H9 (cell line): Measurements from ENCODE around the gene STK32C. TPM values are rescaled to one million over a fixed set of nuclear protein-coding genes. Genes with fewer than 3 reads are reported as not detected.

Source experiments
- DNase-seq: peaks from one replicate; pipeline ENCODE4 v3.0.0-alpha.2; 2017
- H2AFZ ChIP-seq: one replicate; pipeline ENCODE4 v1.6.1; 2013; ENCODE audit warnings: mild to moderate bottlenecking, low read length, control low read depth, moderate library complexity
- H2AK5ac ChIP-seq: 2 replicates; pipeline ENCODE4 v1.6.1; 2013; ENCODE audit warnings: low read length, control low read depth, mixed read lengths; ENCODE audit not compliant: insufficient read length
- H2BK120ac ChIP-seq: one replicate; pipeline ENCODE4 v1.6.1; 2013; ENCODE audit warnings: low read depth, mild to moderate bottlenecking, low read length, control low read depth, inconsistent platforms; ENCODE audit not compliant: poor library complexity, severe bottlenecking
- H2BK12ac ChIP-seq: 2 replicates; pipeline ENCODE4 v1.6.1; 2013; ENCODE audit warnings: low read length, control low read depth, mixed read lengths, low read depth; ENCODE audit not compliant: insufficient read length
- H2BK15ac ChIP-seq: 2 replicates; pipeline ENCODE4 v1.6.1; 2013; ENCODE audit warnings: low read depth, low read length, control low read depth
- H2BK20ac ChIP-seq: one replicate; pipeline ENCODE4 v1.6.1; 2013; ENCODE audit warnings: low read depth, mild to moderate bottlenecking, low read length, control low read depth, inconsistent platforms; ENCODE audit not compliant: poor library complexity, severe bottlenecking
- H2BK5ac ChIP-seq: 2 replicates; pipeline ENCODE4 v1.6.1; 2013; ENCODE audit warnings: low read length, control low read depth, mixed read lengths; ENCODE audit not compliant: insufficient read length
- H3K14ac ChIP-seq: 2 replicates; pipeline ENCODE4 v1.6.1; 2013; ENCODE audit warnings: low read length, control low read depth; ENCODE audit not compliant: insufficient read depth
- H3K18ac ChIP-seq: 2 replicates; pipeline ENCODE4 v1.6.1; 2013; ENCODE audit warnings: low read depth, mild to moderate bottlenecking, mixed read lengths, low read length, control low read depth; ENCODE audit not compliant: insufficient read length
- H3K23ac ChIP-seq: 2 replicates; pipeline ENCODE4 v1.6.1; 2013; ENCODE audit warnings: low read length, control low read depth, mixed read lengths, low read depth; ENCODE audit not compliant: insufficient read length
- H3K23me2 ChIP-seq: 2 replicates; pipeline ENCODE4 v1.6.1; 2013; ENCODE audit warnings: low read depth, mild to moderate bottlenecking, mixed read lengths, low read length, control low read depth; ENCODE audit not compliant: insufficient read length, poor library complexity, severe bottlenecking
- H3K27ac ChIP-seq: 2 replicates; pipeline ENCODE4 v1.5.1; 2013; ENCODE audit warnings: low read length, control low read depth, mixed read lengths, low read depth; ENCODE audit not compliant: insufficient read length
- H3K27me3 ChIP-seq: 2 replicates; pipeline ENCODE4 v1.6.1; 2013; ENCODE audit warnings: low read length, control low read depth, inconsistent platforms; ENCODE audit not compliant: insufficient read depth
- H3K4ac ChIP-seq: 2 replicates; pipeline ENCODE4 v1.6.1; 2013; ENCODE audit warnings: low read depth, mild to moderate bottlenecking, control low read depth, inconsistent platforms, low read length, moderate library complexity
- H3K4me1 ChIP-seq: 2 replicates; pipeline ENCODE4 v1.6.1; 2013; ENCODE audit warnings: low read length, control low read depth, inconsistent platforms; ENCODE audit not compliant: insufficient read depth
- H3K4me2 ChIP-seq: 2 replicates; pipeline ENCODE4 v1.6.1; 2013; ENCODE audit warnings: low read length, control low read depth, mixed read lengths; ENCODE audit not compliant: insufficient read length, insufficient read depth
- H3K56ac ChIP-seq: 2 replicates; pipeline ENCODE4 v1.6.1; 2013; ENCODE audit warnings: low read depth, mild to moderate bottlenecking, mixed read lengths, low read length, control low read depth; ENCODE audit not compliant: insufficient read length
- H3K79me1 ChIP-seq: 2 replicates; pipeline ENCODE4 v1.6.1; 2013; ENCODE audit warnings: low read depth, mild to moderate bottlenecking, moderate library complexity, low read length, control low read depth, inconsistent platforms; ENCODE audit not compliant: insufficient read depth, poor library complexity, severe bottlenecking
- H3K79me2 ChIP-seq: 2 replicates; pipeline ENCODE4 v1.6.1; 2013; ENCODE audit warnings: low read length, control low read depth, inconsistent platforms; ENCODE audit not compliant: insufficient read depth
- H3K9ac ChIP-seq: 2 replicates; pipeline ENCODE4 v1.6.1; 2013; ENCODE audit warnings: low read length, control low read depth, mixed read lengths; ENCODE audit not compliant: insufficient read length; ENCODE audit errors: extremely low read depth
- H3K9me3 ChIP-seq: one replicate; pipeline ENCODE4 v1.6.1; 2013; ENCODE audit warnings: low read depth, low read length, inconsistent platforms; ENCODE audit not compliant: control insufficient read depth
- H3T11ph ChIP-seq: one replicate; pipeline ENCODE4 v1.6.1; 2013; ENCODE audit warnings: mild to moderate bottlenecking, low read length, control low read depth, inconsistent platforms
- H4K20me1 ChIP-seq: one replicate; pipeline ENCODE4 v1.6.1; 2013; ENCODE audit not compliant: control insufficient read depth, insufficient read length, insufficient read depth
- H4K5ac ChIP-seq: 2 replicates; pipeline ENCODE4 v1.6.1; 2013; ENCODE audit warnings: low read depth, mild to moderate bottlenecking, mixed read lengths, low read length, control low read depth; ENCODE audit not compliant: insufficient read length
- H4K8ac ChIP-seq: replicated peaks from 2 replicates; pipeline ENCODE4 v1.6.1; 2013; ENCODE audit warnings: low read length, control low read depth, mixed read lengths, low read depth; ENCODE audit not compliant: insufficient read length
- H4K91ac ChIP-seq: 2 replicates; pipeline ENCODE4 v1.6.1; 2013; ENCODE audit warnings: low read depth, mild to moderate bottlenecking, moderate library complexity, mixed read lengths, low read length, control low read depth; ENCODE audit not compliant: insufficient read length
- H3K27ac Mint-ChIP-seq, 3 experiments: 2 replicates in 2 of 3; 3 replicates in 1 of 3; pipeline ENCODE4 v1.8.0; 2020 to 2021; ENCODE audit warnings: mixed read lengths in 3 of 3, mild to moderate bottlenecking in 1 of 3, moderate library complexity in 1 of 3
- H3K27me3 Mint-ChIP-seq: 2 replicates; pipeline ENCODE4 v1.8.0; 2021; ENCODE audit warnings: low read depth, mild to moderate bottlenecking, moderate library complexity, mixed read lengths
- H3K36me3 Mint-ChIP-seq, 3 experiments: 2 replicates in 2 of 3; 3 replicates in 1 of 3; pipeline ENCODE4 v1.8.0; 2020 to 2021; ENCODE audit warnings: low read depth in 3 of 3, mixed read lengths in 3 of 3; ENCODE audit not compliant: insufficient read depth in 1 of 3
- H3K4me1 Mint-ChIP-seq, 2 experiments: 2 replicates each; pipeline ENCODE4 v1.8.0; 2020; ENCODE audit warnings: mixed read lengths in 2 of 2
- H3K4me3 Mint-ChIP-seq, 2 experiments: 2 replicates in 1 of 2; 3 replicates in 1 of 2; pipeline ENCODE4 v1.8.0; 2020 to 2021; ENCODE audit warnings: mild to moderate bottlenecking in 2 of 2, mixed read lengths in 2 of 2, moderate library complexity in 1 of 2
- H3K9me3 Mint-ChIP-seq, 2 experiments: 2 replicates in 1 of 2; 3 replicates in 1 of 2; pipeline ENCODE4 v1.8.0; 2020; ENCODE audit warnings: mild to moderate bottlenecking in 2 of 2, mixed read lengths in 2 of 2, moderate library complexity in 1 of 2
- CTCF ChIP-seq: fragments of 200-600 bp; sonication (generic); conservative IDR thresholded peaks from 3 replicates; pipeline ENCODE4 v1.8.0; 2021; ENCODE audit warnings: antibody characterized with exemption, mild to moderate bottlenecking
- WGBS: extraction: QIAGEN DNeasy Blood & Tissue Kit; methylation state at CpG from one replicate; pipeline ENCODE4 v1.1.7; 2013; ENCODE audit warnings: missing lambda C conversion rate, low lambda C conversion rate, mixed read lengths; ENCODE audit not compliant: insufficient read length; ENCODE audit errors: extremely low coverage; 5-methylcytosine and 5-hydroxymethylcytosine counted together
- total RNA-seq: library from RNA; stranded (reverse); gene quantifications from 2 replicates; pipeline ENCODE4 v1.2.1, GENCODE V29; 2021

STK32C gene
- total RNA-seq, 1 experiment from 2014 or later: 11.3 TPM

GRCh38 chr10:132329565-132330485 lies 22.1 kb upstream of the STK32C start:
- H3T11ph ChIP-seq: no peak overlapping the region
- H3K27ac Mint-ChIP-seq: peak overlapping the region in 2 of 3 experiments; percentile 8 to 56; a peak in 2 of 7 replicates
- no peak overlapping the region for H2AK5ac ChIP-seq
- peaks cover 7% of the 10 kb centered on the region; the same call in 1 of the 2 replicates for H3K4me1 ChIP-seq
- H3K4me2 ChIP-seq: peak overlapping the region; percentile 98
- no peak overlapping the region for H4K91ac ChIP-seq
- no peak overlapping the region for H2AFZ ChIP-seq
- H3K79me2 ChIP-seq: peaks cover 11% of the 10 kb centered on the region
- H2BK120ac ChIP-seq: no peak overlapping the region
- no peaks in the 10 kb centered on the region for H3K9me3 ChIP-seq
- no peak for TF ChIP-seq CTCF
- H2BK12ac ChIP-seq: no peak overlapping the region
- H3K27me3 Mint-ChIP-seq: peaks cover 14% of the 10 kb centered on the region
- H3K23me2 ChIP-seq: peaks cover 11% of the 10 kb centered on the region
- H2BK20ac ChIP-seq: no peak overlapping the region
- H3K4me3 Mint-ChIP-seq: peak overlapping the region; percentile 95
- H4K8ac ChIP-seq: no peak overlapping the region
- H3K9ac ChIP-seq: peak overlapping the region; percentile 30
- no peak overlapping the region for H3K4ac ChIP-seq
- H4K5ac ChIP-seq: no peak overlapping the region
- H3K56ac ChIP-seq: no peak overlapping the region
- DNase-seq: no peak
- peaks cover 26 to 48% (median 35%) of the 10 kb centered on the region in 3 experiments for H3K36me3 Mint-ChIP-seq
- no peak overlapping the region for H3K14ac ChIP-seq
- H3K23ac ChIP-seq: no peak overlapping the region
- no CpG with 5 or more reads among the region's 23 CpGs for WGBS
- H2BK15ac ChIP-seq: no peak overlapping the region
- no peak overlapping the region for H2BK5ac ChIP-seq
- H3K79me1 ChIP-seq: peaks cover 3% of the 10 kb centered on the region
- no peak overlapping the region for H3K27ac ChIP-seq
- no peak overlapping the region for H3K18ac ChIP-seq
- H3K4me1 Mint-ChIP-seq: peaks cover 33 to 37% of the 10 kb centered on the region in 2 experiments
- H4K20me1 ChIP-seq: peaks cover 4% of the 10 kb centered on the region
- H3K27me3 ChIP-seq: no peaks in the 10 kb centered on the region
- no peaks in the 10 kb centered on the region; a peak in 1 of 5 replicates for H3K9me3 Mint-ChIP-seq
